K562 (cell line): ENCODE results near the gene TDRD9. TPM values are rescaled to one million over a fixed set of nuclear protein-coding genes. Genes with fewer than 3 reads are reported as not detected.

Experiments
- ATAC-seq: fragments of 200-7000 bp; cut with Tn5 transposase; 3 replicates; pipeline ENCODE4 v1.9.1; 2020; ENCODE audit warnings: moderate library complexity
- BruUV-seq: library from RNA; stranded (reverse); fragments of 400-500 nt; replicated peaks from 2 replicates; lab custom pipeline; 2021; lab: Mats Ljungman, UMichigan
- CTCF ChIA-PET: fragments of 300-600 bp; formaldehyde crosslinking; extraction: SDS; loops from one replicate; lab custom pipeline; 2021; ENCODE audit warnings: low intra/inter-chr PET ratio; lab: Yijun Ruan, JAX
- POLR2A ChIA-PET: fragments of 300-600, 350-650 bp; sonication (Branson Sonifier 250); formaldehyde crosslinking; extraction: SDS; loops from one replicate; lab custom pipeline; 2021; ENCODE audit warnings: antibody characterized with exemption, inconsistent platforms; lab: Yijun Ruan, JAX
- DNase-seq, 4 experiments: peaks; one replicate each; pipeline versions ENCODE4 v3.0.0 to v3.0.0-alpha.2; 2011 to 2018; ENCODE audit warnings: low spot score in 3 of 4, mixed read lengths in 3 of 4; ENCODE audit errors: extremely low read depth in 1 of 4
- FAIRE-seq: peaks from 2 replicates; lab custom pipeline; 2011; peaks lifted over from hg19 to GRCh38; lab: Jason Lieb, UNC
- H2AFZ ChIP-seq: 2 replicates; pipeline ENCODE4 v1.6.0; 2011; ENCODE audit warnings: low read depth, low read length, control low read depth, inconsistent platforms
- H3K27ac ChIP-seq: fragments of 200-600 bp; 3 replicates; pipeline ENCODE4 v1.8.0; 2011; ENCODE audit warnings: low read depth, mild to moderate bottlenecking, control low read depth, inconsistent platforms, low read length, moderate library complexity, mixed read lengths; ENCODE audit errors: extremely low read depth
- H3K27me3 ChIP-seq, 2 experiments: fragments of 300-600 bp in 1 of 2; 2 replicates in 1 of 2; 3 replicates in 1 of 2; pipeline versions ENCODE4 v1.6.0 to v1.8.0; 2011; ENCODE audit warnings: inconsistent platforms in 2 of 2, low read length in 2 of 2, mild to moderate bottlenecking in 1 of 2, mixed read lengths in 1 of 2, moderate library complexity in 1 of 2; ENCODE audit not compliant: control insufficient read depth in 2 of 2, insufficient read depth in 2 of 2
- H3K36me3 ChIP-seq: fragments of 300-600 bp; 3 replicates; pipeline ENCODE4 v1.8.0; 2011; ENCODE audit warnings: mild to moderate bottlenecking, low read length, inconsistent platforms; ENCODE audit not compliant: control insufficient read depth, insufficient read depth
- H3K4me1 ChIP-seq, 2 experiments: fragments of 200-600 bp in 1 of 2; replicated peaks in 1 of 2; 2 replicates in 1 of 2; 3 replicates in 1 of 2; pipeline versions ENCODE4 v1.5.1 to v1.8.0; 2011; ENCODE audit warnings: inconsistent platforms in 2 of 2, low read length in 2 of 2, mild to moderate bottlenecking in 1 of 2, mixed read lengths in 1 of 2, moderate library complexity in 1 of 2; ENCODE audit not compliant: control insufficient read depth in 2 of 2, insufficient read depth in 2 of 2
- H3K4me2 ChIP-seq: 2 replicates; pipeline ENCODE4 v1.6.1; 2011; ENCODE audit warnings: low read length, control low read depth, inconsistent platforms, mixed read lengths; ENCODE audit not compliant: insufficient read depth
- H3K4me3 ChIP-seq: fragments of 200-600 bp; sonication (generic), shearing (Covaris generic); 2 replicates; pipeline ENCODE4 v1.5.1; 2016; ENCODE audit warnings: control low read depth, inconsistent platforms
- H3K79me2 ChIP-seq: fragments of 200-600 bp; 3 replicates; pipeline ENCODE4 v1.8.0; 2011; ENCODE audit warnings: low read length, inconsistent platforms; ENCODE audit not compliant: control insufficient read depth, insufficient read depth
- H3K9ac ChIP-seq, 2 experiments: 2 replicates each; pipeline versions ENCODE4 v1.6.0 to v1.6.1; 2011; ENCODE audit warnings: low read depth in 2 of 2, low read length in 2 of 2, control low read depth in 1 of 2, inconsistent platforms in 1 of 2, mild to moderate bottlenecking in 1 of 2, mixed read lengths in 1 of 2; ENCODE audit not compliant: insufficient read depth in 1 of 2
- H3K9me1 ChIP-seq: one replicate; pipeline ENCODE4 v1.6.0; 2011; ENCODE audit warnings: inconsistent platforms, mild to moderate bottlenecking, low read length, moderate library complexity; ENCODE audit not compliant: control insufficient read depth, insufficient read depth
- H3K9me3 ChIP-seq: replicated peaks from 2 replicates; pipeline ENCODE4 v1.5.1; 2011; ENCODE audit warnings: low read depth, low read length, inconsistent platforms; ENCODE audit not compliant: control insufficient read depth, insufficient read depth
- H4K20me1 ChIP-seq: replicated peaks from 2 replicates; pipeline ENCODE4 v1.6.1; 2011; ENCODE audit warnings: low read length, inconsistent platforms, mixed read lengths; ENCODE audit not compliant: control insufficient read depth, insufficient read depth
- CBFA2T3 ChIP-seq: fragments of 450-650 bp; IDR thresholded peaks from 2 replicates; pipeline ENCODE4 v1.6.1; 2017
- CREB5 ChIP-seq: fragments of 250-450 bp; sonication (Bioruptor Pico); IDR thresholded peaks from 2 replicates; pipeline ENCODE4 v1.5.0; 2020; ENCODE audit warnings: mild to moderate bottlenecking
- GATAD2A ChIP-seq: fragments of 450-650 bp; IDR thresholded peaks from 2 replicates; pipeline ENCODE4 v1.6.1; 2017
- NCOA4 ChIP-seq: fragments of 450-650 bp; IDR thresholded peaks from 2 replicates; pipeline ENCODE4 v1.6.1; 2018; ENCODE audit warnings: mild to moderate bottlenecking; ENCODE audit not compliant: partially characterized antibody
- SNAPC5 ChIP-seq: fragments of 250-450 bp; sonication (Bioruptor Pico); IDR thresholded peaks from 2 replicates; pipeline ENCODE4 v1.8.0; 2021; ENCODE audit warnings: moderate library complexity, mild to moderate bottlenecking, inconsistent platforms
- TCFL5 ChIP-seq: fragments of 250-450 bp; sonication (Bioruptor Pico); conservative IDR thresholded peaks from 2 replicates; pipeline ENCODE4 v1.6.1; 2021; ENCODE audit warnings: mild to moderate bottlenecking, moderate library complexity, matching md5 sums
- ZNF175 ChIP-seq: fragments of 200-800 bp; sonication (Bioruptor generic); IDR thresholded peaks from 2 replicates; pipeline ENCODE4 v1.6.1; 2016; ENCODE audit warnings: low read depth, mild to moderate bottlenecking, missing genetic modification characterization, missing compliant biosample characterization
- ZNF253 ChIP-seq: fragments of 250-450 bp; sonication (Bioruptor Pico); conservative IDR thresholded peaks from 2 replicates; pipeline ENCODE4 v1.6.1; 2021; ENCODE audit warnings: mild to moderate bottlenecking
- WGBS: fragments of 100-300 bp; shearing (Covaris generic); methylation state at CpG from one replicate; pipeline ENCODE4 v1.1.6; 2016; ENCODE audit warnings: low coverage, mixed read lengths; ENCODE audit not compliant: insufficient coverage; ENCODE audit errors: missing lambda C conversion rate; 5-methylcytosine and 5-hydroxymethylcytosine counted together
- in situ Hi-C: fragments of 300-500 bp; cut with MboI; formaldehyde crosslinking; loops from 4 replicates; pipeline ENCODE4 v1.15.0; 2018; ENCODE audit warnings: inconsistent platforms, mixed read lengths
- intact Hi-C: fragments of 100-400 bp; cut with micrococcal nuclease; formaldehyde crosslinking; loops from 2 replicates; pipeline ENCODE4 v1.14.2; 2022
- polyA plus RNA-seq, 8 experiments: library from polyadenylated mRNA; depleted of rRNA in 4 of 8; stranded (reverse) in 5 of 8; unstranded in 3 of 8; fragments of >200 nt; fragmentation: Nextera tagmentation in 2 of 8; fragmentation: Illumina TruSeq in 1 of 8; extraction: Ambion mirVana in 2 of 8; extraction: Trizol in 1 of 8; gene quantifications; 2 replicates each; pipeline versions ENCODE4 v1.2.1 to v1.2.3, GENCODE V29; 2011 to 2014; ENCODE audit warnings: inconsistent platforms in 1 of 8, missing spikeins in 1 of 8
- total RNA-seq, 7 experiments: library from RNA; depleted of rRNA in 6 of 7; stranded (reverse); fragments of >200 nt in 6 of 7; fragmentation: Illumina TruSeq in 2 of 7; extraction: Trizol in 2 of 7; gene quantifications; 2 replicates each; pipeline versions ENCODE4 v1.2.1 to v1.2.3, GENCODE V29; 2011 to 2021; ENCODE audit warnings: low replicate concordance in 1 of 7
- TF ChIP-seq, protein P1 (sequence below): fragments of 200-800 bp; sonication (Bioruptor generic); IDR thresholded peaks from 2 replicates; pipeline ENCODE4 v1.6.1; 2017; ENCODE audit warnings: missing genetic modification characterization, missing compliant biosample characterization

TDRD9 gene
- total and polyA plus RNA-seq, 9 of the 15 experiments (the other 6 are each of a cell fraction or from before 2014, with no cell fraction given) = 0.04 to 0.14 (median 0.04) TPM; not detected in 5

DNA sequence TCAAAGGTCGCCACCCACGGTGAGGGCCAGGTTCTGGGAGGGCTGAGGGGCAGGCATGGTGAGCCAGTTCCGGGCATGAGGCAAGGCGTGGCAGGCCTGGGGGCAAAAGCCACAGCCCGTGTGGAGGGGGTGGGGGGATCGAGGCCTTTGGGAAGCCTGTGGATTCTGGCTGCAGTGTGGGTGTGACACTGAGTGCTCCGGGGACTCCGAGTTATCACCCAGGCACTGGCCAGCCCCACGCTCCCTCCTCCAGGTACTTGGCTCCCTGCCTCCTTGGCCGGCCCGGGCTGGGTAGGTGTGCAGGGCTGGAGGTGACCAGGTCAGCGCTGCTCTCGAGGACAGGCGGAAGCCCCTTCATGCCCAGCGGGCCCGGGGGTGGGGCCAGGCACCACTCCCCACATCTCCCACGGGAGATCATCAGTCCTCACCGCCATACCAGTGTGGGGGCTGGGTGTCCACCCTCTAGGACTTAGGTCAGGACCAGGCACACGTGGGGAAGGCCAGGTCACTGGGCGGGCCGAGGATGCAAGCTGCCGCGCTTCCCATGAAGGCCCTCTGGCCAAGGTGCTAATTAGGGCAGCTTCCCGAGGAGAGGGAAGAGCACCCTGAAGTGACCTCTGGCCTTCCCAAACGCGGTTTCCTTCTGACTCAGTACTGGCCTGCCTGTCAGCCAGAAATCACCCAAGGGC, 34.1 kb upstream of the TDRD9 start:
- no peaks in the 10 kb centered on the region for H3K36me3 ChIP-seq
- WGBS = 10% methylated on average over 17 of the region's 26 CpGs
- no peak overlapping the region for H2AFZ ChIP-seq
- no peak for TF ChIP-seq CREB5 (CRISPR knock-in tag)
- no peak for TF ChIP-seq SNAPC5 (CRISPR knock-in tag)
- TF ChIP-seq TCFL5 (CRISPR knock-in tag) = no peak
- TF ChIP-seq NCOA4 = no peak
- TF ChIP-seq ZNF175 (CRISPR knock-in tag) = no peak
- TF ChIP-seq ZNF253 (CRISPR knock-in tag) = no peak
- TF ChIP-seq, protein P1, sequence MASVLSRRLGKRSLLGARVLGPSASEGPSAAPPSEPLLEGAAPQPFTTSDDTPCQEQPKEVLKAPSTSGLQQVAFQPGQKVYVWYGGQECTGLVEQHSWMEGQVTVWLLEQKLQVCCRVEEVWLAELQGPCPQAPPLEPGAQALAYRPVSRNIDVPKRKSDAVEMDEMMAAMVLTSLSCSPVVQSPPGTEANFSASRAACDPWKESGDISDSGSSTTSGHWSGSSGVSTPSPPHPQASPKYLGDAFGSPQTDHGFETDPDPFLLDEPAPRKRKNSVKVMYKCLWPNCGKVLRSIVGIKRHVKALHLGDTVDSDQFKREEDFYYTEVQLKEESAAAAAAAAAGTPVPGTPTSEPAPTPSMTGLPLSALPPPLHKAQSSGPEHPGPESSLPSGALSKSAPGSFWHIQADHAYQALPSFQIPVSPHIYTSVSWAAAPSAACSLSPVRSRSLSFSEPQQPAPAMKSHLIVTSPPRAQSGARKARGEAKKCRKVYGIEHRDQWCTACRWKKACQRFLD (CRISPR knock-in tag) = no peak
- TF ChIP-seq CBFA2T3 = no peak
- no peak for TF ChIP-seq GATAD2A
- H3K9ac ChIP-seq = 0 out of 4 replicates have a peak overlapping the region, but pooled peaks of 1 of the 2 experiments have one; percentile 20
- no peaks in the 10 kb centered on the region for H3K79me2 ChIP-seq
- ATAC-seq (no peak), DNase-seq (no peak), FAIRE-seq (no peak)
- CTCF ChIA-PET = no interaction called here
- H3K4me3 ChIP-seq = no peak overlapping the region
- H4K20me1 ChIP-seq = no peaks in the 10 kb centered on the region
- H3K27ac ChIP-seq = no peak overlapping the region
- H3K4me1 ChIP-seq = peaks cover 4 to 19% of the 10 kb centered on the region in 2 experiments; a peak in 3 of 5 replicates
- in situ Hi-C loops (no loop called here), intact Hi-C loops (no loop called here)
- H3K27me3 ChIP-seq = peaks cover 13 to 39% of the 10 kb centered on the region in 2 experiments; a peak in 3 of 5 replicates
- no TSS peak for BruUV-seq
- H3K9me3 ChIP-seq = no peaks in the 10 kb centered on the region
- no peak overlapping the region for H3K4me2 ChIP-seq
- H3K9me1 ChIP-seq = no peaks in the 10 kb centered on the region
- POLR2A ChIA-PET = no interaction called here
